Fibroblast of lung (primary cell): ENCODE measurements around the gene BABAM2.

Source experiments
- CTCF ChIP-seq, 2 donors: IDR thresholded peaks in 1 of 2; conservative IDR thresholded peaks in 1 of 2; 1 replicate in 1 of 2; 2 replicates in 1 of 2; pipeline ENCODE4 v1.5.1; 2011 to 2012; ENCODE audit warnings: low read length in 2 of 2, control low read depth in 1 of 2, inconsistent platforms in 1 of 2, low read depth in 1 of 2, mild to moderate bottlenecking in 1 of 2
- EZH2 ChIP-seq: IDR thresholded peaks from 2 replicates; pipeline ENCODE4 v1.5.1; 2012; ENCODE audit warnings: low read length, control low read depth, mild to moderate bottlenecking; ENCODE audit errors: missing control alignments

- no peak for TF ChIP-seq CTCF (conservative IDR thresholded peaks at IDR 0.05 in 1 of 2, IDR thresholded peaks at IDR 0.05 in 1 of 2; ENCODE audit: low read depth in 1 of 2, low read length in 2 of 2)
- TF ChIP-seq EZH2: no peak
Observed at GRCh38 chr2:28300485-28301341, 410.2 kb downstream of the BABAM2 start.
